ENCODE results near the gene POLR1D.

The POLR1D gene

GRCh38 chr13:27639186-27639585 is 17.5 kb downstream of the POLR1D start:
- DNase-seq (ENCODE audit: low spot score) = no peak

- peak; percentile 50 for DNase-seq (ENCODE audit: low spot score)
Measured at GRCh38 chr13:27641711-27642502, 20.2 kb downstream of the POLR1D start.

- DNase-seq (ENCODE audit: low spot score) = peak; percentile 72
Measured at GRCh38 chr13:27643334-27644132, 21.8 kb downstream of the POLR1D start.

GRCh38 chr13:27644302-27644701 is 22.6 kb downstream of the POLR1D start:
- DNase-seq (ENCODE audit: low spot score) = peak; percentile 32

- no peak for DNase-seq (ENCODE audit: low spot score)
Measured at GRCh38 chr13:27650312-27650711, 28.6 kb downstream of the POLR1D start.

- no peak for DNase-seq (ENCODE audit: low spot score)
Measured at GRCh38 chr13:27654059-27654458, 32.4 kb downstream of the POLR1D start.

- DNase-seq (ENCODE audit: low spot score) = no peak
Measured at GRCh38 chr13:27654816-27655215, 33.1 kb downstream of the POLR1D start.

GRCh38 chr13:27657724-27658123 is 36.0 kb downstream of the POLR1D start:
- DNase-seq (ENCODE audit: low spot score) = no peak

- DNase-seq (ENCODE audit: low spot score) = no peak
Measured at GRCh38 chr13:27658546-27658945, 36.9 kb downstream of the POLR1D start.

GRCh38 chr13:27659145-27659865 is 37.6 kb downstream of the POLR1D start:
- no peak for DNase-seq (ENCODE audit: low spot score)

- no peak for DNase-seq (ENCODE audit: low spot score)
Measured at GRCh38 chr13:27660511-27660910, 38.8 kb downstream of the POLR1D start.

GRCh38 chr13:27661017-27661416 is 39.3 kb downstream of the POLR1D start:
- no peak for DNase-seq (ENCODE audit: low spot score)

- DNase-seq (ENCODE audit: low spot score) = no peak
Measured at GRCh38 chr13:27662738-27663470, 41.2 kb downstream of the POLR1D start.

GRCh38 chr13:27663947-27664346 is 42.3 kb downstream of the POLR1D start:
- DNase-seq (ENCODE audit: low spot score) = no peak

GRCh38 chr13:27665333-27665732 is 43.6 kb downstream of the POLR1D start:
- no peak for DNase-seq (ENCODE audit: low spot score)

- no peak for DNase-seq (ENCODE audit: low spot score)
Measured at GRCh38 chr13:27665761-27666160, 44.1 kb downstream of the POLR1D start.

GRCh38 chr13:27666951-27667350 is 45.3 kb downstream of the POLR1D start:
- DNase-seq (ENCODE audit: low spot score) = no peak

- DNase-seq (ENCODE audit: low spot score) = no peak
Measured at GRCh38 chr13:27667946-27668345, 46.3 kb downstream of the POLR1D start.

- no peak for DNase-seq (ENCODE audit: low spot score)
Measured at GRCh38 chr13:27670861-27671260, 49.2 kb downstream of the POLR1D start.

GRCh38 chr13:27672025-27672424 is 50.3 kb downstream of the POLR1D start:
- DNase-seq (ENCODE audit: low spot score) = no peak
